Lung (tissue), 12 donors: ENCODE data around the gene TBC1D22A. TPM values are rescaled to one million over a fixed set of nuclear protein-coding genes. Genes with fewer than 3 reads are reported as not detected.

Experiments used
- ATAC-seq: fragments of 200-7000 bp; cut with Tn5 transposase; one replicate; pipeline ENCODE4 v1.9.1; 2020; ENCODE audit warnings: moderate number of reproducible peaks; ENCODE audit not compliant: insufficient read depth, low FRiP score
- DNase-seq, 3 donors: peaks; one replicate each; pipeline ENCODE4 v3.0.0-alpha.2; 2013 to 2017
- H3K27ac ChIP-seq, 2 donors: one replicate each; pipeline ENCODE4 v1.5.1; 2013; ENCODE audit warnings: mild to moderate bottlenecking in 2 of 2, moderate library complexity in 2 of 2, control low read depth in 1 of 2, inconsistent platforms in 1 of 2, low read depth in 1 of 2, low read length in 1 of 2
- H3K27me3 ChIP-seq, 3 donors: one replicate each; pipeline ENCODE4 v1.5.1; 2013; ENCODE audit warnings: low read length in 2 of 3; ENCODE audit not compliant: control insufficient read depth in 3 of 3, insufficient read depth in 3 of 3
- H3K36me3 ChIP-seq, 4 donors: one replicate each; pipeline ENCODE4 v1.5.1; 2013; ENCODE audit warnings: low read length in 4 of 4, mild to moderate bottlenecking in 1 of 4, moderate library complexity in 1 of 4; ENCODE audit not compliant: control insufficient read depth in 4 of 4, insufficient read depth in 4 of 4
- H3K4me1 ChIP-seq, 5 donors: one replicate each; pipeline ENCODE4 v1.5.1; 2013; ENCODE audit warnings: low read length in 5 of 5, mild to moderate bottlenecking in 2 of 5, moderate library complexity in 1 of 5; ENCODE audit not compliant: control insufficient read depth in 5 of 5, insufficient read depth in 5 of 5
- H3K4me3 ChIP-seq: one replicate; pipeline ENCODE4 v1.5.1; 2013; ENCODE audit warnings: mild to moderate bottlenecking, control low read depth, moderate library complexity
- H3K9ac ChIP-seq, 2 donors: one replicate each; pipeline ENCODE4 v1.5.1; 2013; ENCODE audit warnings: low read length in 2 of 2, control low read depth in 1 of 2; ENCODE audit not compliant: insufficient read depth in 1 of 2
- H3K9me3 ChIP-seq, 4 donors: one replicate each; pipeline ENCODE4 v1.5.1; 2013; ENCODE audit warnings: low read length in 3 of 4, mild to moderate bottlenecking in 1 of 4, moderate library complexity in 1 of 4; ENCODE audit not compliant: control insufficient read depth in 4 of 4, insufficient read depth in 3 of 4
- CTCF ChIP-seq: IDR thresholded peaks from 2 replicates; pipeline ENCODE4 v1.5.1; 2012; ENCODE audit warnings: mild to moderate bottlenecking; ENCODE audit errors: control extremely low read depth, extremely low read depth
- WGBS, 2 donors: extraction: QIAGEN DNeasy Blood & Tissue Kit; methylation state at CpG; one replicate each; pipeline ENCODE4 v1.1.7; 2013; 5-methylcytosine and 5-hydroxymethylcytosine counted together
- polyA plus RNA-seq, 2 donors: library from polyadenylated mRNA; stranded (reverse); fragments of 200-250 nt; gene quantifications; one replicate each; pipeline ENCODE4 v1.2.1, GENCODE V29; 2013
- total RNA-seq, 2 donors: library from RNA; depleted of rRNA in 1 of 2; stranded (reverse); fragments of >200 nt in 1 of 2; gene quantifications; one replicate each; pipeline ENCODE4 v1.2.1, GENCODE V29; 2014 to 2021
- donor health status: control.
- donor health status: control.
- donor health status: Bipolar disorder and iron deficiency.
- donor health status: healthy.
- donor health status: DM: yes; HTN: yes; CAD: no.

TBC1D22A gene
- total and polyA plus RNA-seq, 4 donors: 20.2 to 38.4 (median 21.0) TPM

GRCh38 chr22:47146391-47146790 lies 383.9 kb downstream of the TBC1D22A start:
- ATAC-seq: no peak
- H3K4me3 ChIP-seq: no peak overlapping the region
- no peak overlapping the region for H3K27ac ChIP-seq
- 93 to 95% methylated on average over 11 of the region's 11 CpGs for WGBS, 2 donors
- H3K9ac ChIP-seq: no peak overlapping the region
- H3K27me3 ChIP-seq: no peaks in the 10 kb centered on the region
- H3K4me1 ChIP-seq: peaks cover 0 to 5% (median 0%) of the 10 kb centered on the region in 5 donors
- DNase-seq: no peak
- TF ChIP-seq CTCF: no peak
- H3K9me3 ChIP-seq: no peaks in the 10 kb centered on the region
- no peaks in the 10 kb centered on the region for H3K36me3 ChIP-seq

GRCh38 chr22:47146941-47147340 lies 384.5 kb downstream of the TBC1D22A start:
- no peaks in the 10 kb centered on the region for H3K9me3 ChIP-seq
- WGBS, 2 donors: 97 to 98% methylated on average over 16 of the region's 16 CpGs
- ATAC-seq: no peak

GRCh38 chr22:47147572-47147971 lies 385.1 kb downstream of the TBC1D22A start:
- Histone ChIP-seq H3K27ac (no peak overlapping the region), H3K36me3 (no peaks in the 10 kb centered on the region), H3K27me3 (no peaks in the 10 kb centered on the region), H3K4me3 (no peak overlapping the region), H3K9ac (no peak overlapping the region), H3K9me3 (no peaks in the 10 kb centered on the region), H3K4me1 (peaks cover 0 to 5% (median 0%) of the 10 kb centered on the region in 5 donors)
- 96 to 97% methylated on average over 13 of the region's 13 CpGs for WGBS, 2 donors
- DNase-seq: no peak
- TF ChIP-seq CTCF: no peak
- ATAC-seq: no peak

More at GRCh38 chr22:47146941-47147340, 384.5 kb downstream of the TBC1D22A start:
- Histone ChIP-seq H3K4me3 (no peak overlapping the region), H3K4me1 (peaks cover 0 to 5% (median 0%) of the 10 kb centered on the region in 5 donors), H3K27me3 (no peaks in the 10 kb centered on the region), H3K9ac (no peak overlapping the region), H3K27ac (no peak overlapping the region), H3K36me3 (no peaks in the 10 kb centered on the region)
- TF ChIP-seq CTCF: no peak
- no peak for DNase-seq

GRCh38 chr22:47148510-47148909 lies 386.1 kb downstream of the TBC1D22A start:
- Histone ChIP-seq H3K27ac (no peak overlapping the region), H3K9me3 (no peaks in the 10 kb centered on the region), H3K4me3 (no peak overlapping the region), H3K27me3 (no peaks in the 10 kb centered on the region), H3K4me1 (peaks cover 0 to 4% (median 0%) of the 10 kb centered on the region in 5 donors), H3K36me3 (no peaks in the 10 kb centered on the region), H3K9ac (no peak overlapping the region)
- ATAC-seq: no peak
- WGBS, 2 donors: 67 to 88% methylated on average over 3 of the region's 3 CpGs
- TF ChIP-seq CTCF: no peak
- no peak for DNase-seq
